DMS153 (cell line): ENCODE data around the gene LHFPL5.

Experiments used
- DNase-seq: peaks from one replicate; lab custom pipeline; 2025; lab: John Stamatoyannopoulos, UW

Gene LHFPL5

DNA sequence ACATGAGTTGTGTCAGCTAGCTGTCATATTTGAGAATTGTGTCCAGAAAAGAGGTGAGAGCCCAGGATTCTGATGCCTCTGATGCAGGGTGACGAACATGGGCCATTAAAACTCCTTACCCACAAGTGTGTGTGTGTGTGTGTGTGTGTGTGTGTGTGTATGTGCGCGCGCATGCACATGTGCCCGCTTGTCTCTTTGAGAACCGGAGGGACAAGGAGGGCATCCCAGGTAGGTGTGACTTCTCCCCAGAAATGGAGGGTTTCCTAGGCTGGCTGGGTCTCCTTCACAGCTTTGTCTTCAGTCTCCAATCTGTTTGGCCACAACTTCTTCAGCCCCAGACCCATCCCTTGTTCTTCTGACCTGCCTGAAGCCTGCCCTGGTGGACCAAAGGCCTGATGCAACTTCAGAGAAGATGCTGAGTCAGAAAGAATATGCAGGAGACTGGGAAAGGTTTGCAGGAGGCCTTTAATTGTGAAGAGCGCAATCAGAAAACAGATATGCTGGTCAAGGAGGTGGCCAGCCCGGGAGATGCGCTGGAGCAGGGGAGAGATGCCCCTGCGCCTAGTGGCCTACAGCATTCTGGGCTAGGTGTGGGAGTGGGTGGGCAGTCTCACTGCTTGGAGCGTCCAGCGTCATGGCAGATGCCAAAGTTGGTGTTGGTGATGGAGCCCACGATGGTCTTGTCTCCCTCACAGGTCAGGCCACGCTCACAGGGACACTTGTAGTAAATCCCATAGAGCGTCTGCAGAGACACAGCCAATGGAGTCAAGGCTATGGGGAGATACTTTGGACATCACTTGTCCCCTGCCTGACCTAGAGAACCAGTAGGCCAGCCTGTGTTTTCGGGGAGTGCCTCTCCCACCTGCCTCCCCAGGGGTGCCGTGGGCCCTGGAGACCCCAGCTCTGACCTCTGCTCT lies 10.4 kb upstream of the LHFPL5 start:
- no peak for DNase-seq

DNA sequence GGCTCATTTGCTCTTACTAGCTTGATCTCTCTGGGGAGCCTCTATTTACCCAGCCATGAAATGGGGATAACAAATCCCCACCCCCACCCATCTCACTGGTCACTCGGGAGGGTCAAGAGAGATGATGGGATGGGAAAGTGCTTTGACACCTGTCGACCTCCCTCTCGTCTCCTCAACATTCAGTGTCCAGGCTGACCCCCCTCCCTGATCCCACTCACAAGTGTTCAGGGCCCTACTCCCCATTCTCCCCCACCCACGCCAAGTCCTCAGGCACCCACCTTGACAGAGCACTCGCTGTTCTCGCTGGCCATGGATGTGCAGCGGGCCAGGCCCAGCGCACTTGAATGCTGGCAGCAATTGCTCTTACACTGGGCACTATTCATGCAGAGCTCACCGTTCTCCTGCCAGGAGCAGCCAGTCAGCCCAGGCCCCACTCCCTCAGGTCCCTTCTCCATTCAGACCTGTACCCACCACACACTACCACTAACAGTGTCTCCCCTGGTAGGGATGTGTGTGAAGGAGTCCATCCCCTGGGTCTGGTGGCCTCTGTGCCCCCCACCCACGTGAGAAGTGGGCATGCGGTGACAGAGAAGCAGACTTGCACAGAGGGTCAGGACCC lies 9.6 kb upstream of the LHFPL5 start:
- no peak for DNase-seq

DNA sequence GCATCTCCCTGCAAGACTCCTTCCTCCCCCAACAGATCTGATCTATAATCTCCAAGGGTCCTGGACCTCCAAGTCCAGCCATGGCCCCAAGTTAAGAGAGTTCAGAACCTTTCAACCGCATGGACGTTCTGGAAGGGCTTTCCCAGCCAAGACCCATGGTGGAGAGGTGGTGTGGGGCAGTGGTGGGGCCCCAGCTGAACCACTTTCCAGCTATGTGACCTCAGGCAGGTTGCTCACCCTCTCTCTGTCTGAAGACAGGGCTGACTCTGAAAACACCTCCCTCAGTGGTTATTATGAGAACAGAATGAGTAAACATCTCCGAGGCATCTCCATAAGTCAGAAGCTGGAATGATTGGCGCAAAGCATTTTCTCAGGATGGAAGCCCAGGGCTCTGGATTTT lies 8.9 kb upstream of the LHFPL5 start:
- no peak for DNase-seq

DNA sequence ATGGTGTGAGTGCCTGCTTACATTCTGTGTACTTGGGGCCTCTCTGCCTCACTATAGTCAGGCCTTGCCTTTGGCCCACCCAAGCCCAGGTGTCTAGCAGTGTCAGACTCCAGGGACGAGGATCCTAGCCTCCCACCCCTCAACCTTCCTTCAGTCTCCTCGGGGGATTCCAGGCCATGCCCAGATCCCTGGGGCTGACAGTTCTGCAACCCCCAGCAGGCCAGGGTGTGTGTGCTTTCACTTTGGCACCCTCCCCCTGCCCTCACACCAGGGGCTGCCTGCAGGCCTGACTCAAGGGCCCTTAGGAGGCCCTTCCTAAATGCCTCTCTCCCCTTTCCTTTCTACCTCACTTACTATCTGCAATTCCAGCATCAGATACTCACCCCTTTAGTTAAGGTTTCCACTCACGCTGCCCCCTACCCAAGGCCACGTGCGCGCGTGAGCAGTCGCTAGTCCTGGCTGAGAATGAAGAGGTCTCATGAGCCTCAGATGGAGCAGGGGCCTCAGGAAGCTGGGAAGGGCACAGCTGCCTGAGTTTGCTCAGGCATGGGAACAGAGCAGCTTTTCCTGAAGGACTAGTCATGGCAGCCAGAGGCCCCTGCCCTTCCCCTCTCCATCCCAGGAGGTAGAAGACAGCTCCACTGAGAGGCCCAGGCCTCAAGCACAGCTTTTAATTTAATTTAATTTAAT lies 7.2 kb upstream of the LHFPL5 start:
- no peak for DNase-seq

DNA sequence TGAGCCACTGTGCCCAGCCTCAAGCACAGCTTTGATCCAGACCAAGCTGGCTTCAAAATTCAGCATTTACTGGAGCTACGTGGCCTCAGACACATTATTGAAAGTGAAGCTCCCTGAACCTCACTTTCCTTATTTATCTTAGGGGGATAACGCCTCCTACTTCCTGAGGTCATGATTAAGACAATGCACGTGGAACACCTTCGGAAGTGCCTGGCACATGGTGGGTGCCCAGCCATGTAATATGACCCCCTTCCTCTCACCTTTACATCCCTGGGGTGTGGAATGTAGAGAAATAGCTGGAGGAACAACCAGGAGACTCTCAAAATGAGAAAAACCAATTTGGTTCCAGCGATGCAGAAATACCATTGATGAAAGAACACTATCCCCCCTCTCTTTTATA lies 6.4 kb upstream of the LHFPL5 start:
- DNase-seq: no peak

DNA sequence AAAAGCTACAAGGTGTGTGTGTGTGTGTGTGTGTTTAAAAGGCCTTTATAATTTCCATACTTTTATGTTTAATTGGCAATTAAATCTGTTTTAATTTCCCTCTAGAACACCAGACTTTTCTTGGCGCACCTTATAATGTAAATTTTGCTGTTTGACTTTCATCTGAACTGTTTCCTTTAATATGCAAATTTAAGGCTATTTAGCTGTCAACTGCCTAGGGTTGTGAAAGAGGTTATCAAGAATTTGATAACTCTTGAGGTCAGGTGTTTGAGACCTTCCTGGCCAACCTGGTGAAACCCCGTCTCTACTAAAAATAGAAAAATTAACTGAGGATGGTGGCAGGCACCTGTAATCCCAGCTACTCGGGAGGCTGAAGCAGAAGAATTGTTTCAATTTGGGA lies 4.0 kb upstream of the LHFPL5 start:
- no peak for DNase-seq

DNA sequence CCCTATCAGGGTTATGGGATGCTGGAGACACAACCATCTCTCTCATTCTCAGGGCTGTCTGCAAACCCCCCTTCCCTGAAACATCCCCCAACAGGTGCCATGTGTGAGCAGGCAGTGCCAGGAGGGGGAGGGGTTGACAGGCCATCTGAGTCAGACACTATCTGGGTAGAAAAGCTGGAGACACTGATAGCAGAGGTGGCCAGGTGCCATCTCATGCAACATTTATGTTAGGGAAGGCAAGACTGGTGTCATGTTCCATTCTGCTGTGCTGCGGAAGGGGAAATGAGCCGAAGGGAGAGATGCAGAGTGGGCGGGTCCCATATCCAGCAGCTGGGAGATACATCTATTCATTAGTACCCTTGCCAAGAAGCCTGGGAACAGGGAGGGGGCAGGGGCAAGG lies 3.5 kb downstream of the LHFPL5 start:
- DNase-seq: peak; percentile 90

DNA sequence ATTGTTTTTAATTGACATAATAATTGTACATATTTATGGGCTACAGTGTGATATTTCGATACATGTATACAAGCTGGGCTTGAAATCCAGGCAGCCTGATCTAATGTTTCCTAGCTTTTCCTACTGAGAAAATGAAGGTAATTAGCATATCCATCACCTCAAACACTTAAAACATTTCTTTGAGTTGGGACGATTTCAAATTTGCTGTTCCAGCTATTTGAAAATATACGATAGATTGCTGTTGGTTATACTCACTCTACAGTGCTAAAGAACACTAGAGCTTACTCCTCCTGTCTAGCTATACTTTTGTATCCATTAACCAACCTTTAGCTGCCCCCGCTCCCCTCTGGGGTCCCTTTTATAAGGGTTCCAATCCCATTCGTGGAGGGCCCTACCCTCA lies 4.7 kb downstream of the LHFPL5 start:
- no peak for DNase-seq

DNA sequence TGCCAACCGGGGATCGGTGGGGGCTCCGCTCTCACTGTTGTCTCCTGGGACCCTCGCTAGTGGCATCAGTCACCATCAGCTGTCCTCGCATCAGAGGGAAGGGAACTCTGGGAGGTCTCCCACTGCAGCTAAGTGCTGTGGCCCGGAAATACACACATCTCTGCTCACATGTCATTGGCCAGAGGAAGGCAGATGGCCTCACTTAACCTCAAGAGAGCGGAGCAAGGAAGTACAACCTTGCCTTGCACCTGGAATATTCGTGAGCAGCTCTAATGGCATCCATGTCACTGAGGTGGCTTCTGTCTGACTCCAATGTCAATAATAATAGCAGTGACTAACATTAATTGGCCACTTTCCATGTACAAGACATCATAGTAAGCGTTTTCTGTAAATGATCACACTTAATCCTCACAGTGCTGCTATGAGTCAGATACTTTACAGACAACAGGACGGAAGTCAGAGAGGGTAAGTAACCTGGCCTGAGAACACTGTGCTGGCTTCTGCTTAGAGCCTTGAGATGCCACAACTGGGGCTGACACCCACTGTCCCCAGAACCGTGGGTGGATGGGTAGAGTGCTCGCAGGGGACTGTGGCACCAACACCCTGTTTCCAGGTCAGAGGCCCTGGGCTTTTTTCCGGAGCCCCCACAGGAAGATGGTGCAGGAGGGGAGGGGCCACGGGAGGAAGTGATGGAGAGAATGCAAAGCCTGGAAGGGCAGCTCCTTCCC lies 6.0 kb downstream of the LHFPL5 start:
- peak; percentile 81 for DNase-seq

DNA sequence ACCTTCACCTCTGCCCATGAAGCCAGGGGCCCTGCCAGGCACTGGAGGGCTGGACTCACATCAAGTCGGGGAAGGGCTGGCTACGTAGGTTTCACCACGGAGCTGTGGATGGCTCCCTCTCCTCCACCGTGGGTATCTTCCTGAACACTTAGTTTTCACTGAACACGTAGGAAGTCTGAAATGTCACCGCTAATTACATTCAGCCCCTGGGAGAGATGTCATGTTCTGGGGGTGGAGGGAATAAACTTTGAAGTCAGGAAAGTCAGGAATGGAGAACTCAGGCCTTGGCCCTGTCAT lies 6.5 kb downstream of the LHFPL5 start:
- DNase-seq: no peak

DNA sequence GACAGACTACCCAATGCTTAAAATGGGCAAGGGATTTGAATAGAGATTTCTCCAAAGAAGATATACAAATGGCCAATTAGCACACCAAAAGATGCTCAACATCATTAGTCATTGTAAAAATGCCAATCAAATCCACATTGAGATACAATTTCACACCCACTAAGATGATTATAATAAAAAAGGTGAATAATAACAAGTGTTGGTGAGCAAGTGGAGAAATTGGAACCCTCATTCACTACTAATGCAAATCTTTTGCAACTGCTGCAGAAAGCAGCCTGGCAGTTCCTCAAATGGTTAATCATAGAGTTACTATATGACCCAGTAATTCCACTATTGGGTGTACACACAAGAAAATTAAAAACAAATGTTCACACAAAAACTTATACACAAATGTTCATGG lies 12.4 kb downstream of the LHFPL5 start:
- no peak for DNase-seq

DNA sequence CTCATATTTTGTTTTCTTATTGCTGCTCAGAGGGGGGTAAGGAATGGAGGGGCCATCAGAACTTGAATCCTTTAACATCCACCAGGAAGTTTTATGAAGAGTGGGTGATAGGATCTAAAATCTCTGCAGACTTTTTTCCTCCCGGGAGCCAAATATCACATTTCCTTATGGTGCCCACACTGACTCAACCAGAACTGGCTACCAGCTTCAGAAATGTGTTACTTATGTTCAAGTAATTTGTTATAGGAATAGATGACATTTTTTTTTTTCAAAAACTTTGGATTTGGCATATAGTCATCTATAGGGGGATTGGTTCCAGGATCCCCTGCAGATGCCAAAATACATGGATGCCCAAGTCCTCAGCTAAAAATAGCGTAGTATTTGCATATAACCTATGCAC lies 18.4 kb downstream of the LHFPL5 start:
- no peak for DNase-seq

DNA sequence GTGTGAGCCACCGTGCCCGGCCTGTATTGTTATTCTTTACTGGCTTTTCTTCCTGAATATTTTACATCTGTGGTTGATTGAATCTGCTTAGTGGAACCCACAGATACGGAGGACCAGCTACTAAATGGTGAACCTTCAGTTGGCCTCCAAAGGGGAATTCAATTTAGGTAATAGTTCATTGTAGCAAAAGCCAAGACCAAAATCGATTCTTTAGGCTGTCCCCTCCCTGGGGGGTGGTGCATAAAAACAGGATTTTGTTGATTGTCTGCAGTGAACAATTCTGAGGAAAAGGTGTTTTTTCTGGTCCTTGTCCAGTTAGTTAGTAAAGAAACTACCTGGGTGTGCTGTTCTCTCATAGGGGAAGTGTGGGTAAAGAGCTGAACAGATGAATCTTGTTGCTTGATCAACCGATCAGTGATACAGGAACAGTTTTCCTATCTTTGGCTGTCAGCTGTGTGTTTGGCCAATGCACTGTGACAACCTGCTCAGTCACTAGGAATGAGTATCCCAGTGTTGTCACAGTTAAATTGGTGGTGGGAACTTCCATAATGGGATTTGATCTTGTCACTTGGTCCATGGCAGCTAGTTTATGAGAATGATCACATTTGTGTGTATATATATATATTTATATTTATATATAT lies 19.5 kb downstream of the LHFPL5 start:
- no peak for DNase-seq

DNA sequence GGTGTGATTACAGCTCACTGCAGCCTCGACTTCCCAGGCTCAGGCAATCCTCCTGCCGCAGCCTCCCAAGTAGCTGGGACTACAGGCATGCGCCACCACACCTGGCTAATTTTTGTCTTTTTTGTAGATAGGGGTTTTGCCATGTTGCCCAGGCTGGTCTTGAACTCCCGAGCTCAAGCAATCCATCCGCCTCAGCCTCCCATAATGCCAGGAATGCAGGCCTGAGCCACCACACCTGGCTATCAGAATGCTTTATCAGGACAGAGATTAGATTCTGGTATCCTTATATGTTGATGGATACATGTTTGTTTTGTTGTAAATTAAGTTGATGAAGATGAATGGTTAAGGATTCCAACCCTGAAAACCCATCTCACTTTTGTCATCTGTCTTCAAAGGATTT lies 24.2 kb downstream of the LHFPL5 start:
- no peak for DNase-seq

DNA sequence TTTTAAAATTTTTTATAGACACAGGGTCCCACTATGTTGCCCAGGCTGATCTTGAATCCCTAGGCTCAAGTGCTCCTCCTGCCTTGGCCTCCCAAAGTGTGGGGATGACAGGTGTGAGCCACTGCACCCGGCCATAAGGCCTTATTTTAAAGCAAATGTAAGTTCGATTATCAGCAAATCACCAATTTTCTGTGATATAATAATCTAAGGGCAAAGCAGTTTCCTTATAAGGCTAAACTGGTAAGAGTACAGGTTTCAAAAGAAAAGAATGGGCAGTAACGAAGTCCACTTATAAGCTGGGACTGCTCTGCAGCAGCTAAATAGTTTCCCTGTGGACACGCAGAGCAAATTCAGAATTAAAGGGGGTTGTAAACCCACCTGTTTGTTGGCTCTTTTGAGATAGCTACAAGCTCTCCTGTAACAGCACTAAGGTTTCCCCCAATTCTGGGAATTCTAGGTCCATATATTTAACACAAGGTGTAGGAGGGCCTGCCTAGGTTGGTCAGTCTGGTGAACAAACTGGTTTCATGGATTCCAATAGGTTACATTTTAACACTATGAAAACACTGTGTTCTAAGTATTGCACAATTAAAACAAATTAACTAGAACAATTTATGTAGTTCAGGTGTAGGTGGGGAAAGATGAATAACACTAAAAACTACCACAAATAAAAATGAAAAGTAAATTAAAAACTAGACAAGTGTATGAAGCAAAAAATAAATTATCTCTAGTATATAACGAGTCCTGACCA lies 26.3 kb downstream of the LHFPL5 start:
- DNase-seq: no peak

DNA sequence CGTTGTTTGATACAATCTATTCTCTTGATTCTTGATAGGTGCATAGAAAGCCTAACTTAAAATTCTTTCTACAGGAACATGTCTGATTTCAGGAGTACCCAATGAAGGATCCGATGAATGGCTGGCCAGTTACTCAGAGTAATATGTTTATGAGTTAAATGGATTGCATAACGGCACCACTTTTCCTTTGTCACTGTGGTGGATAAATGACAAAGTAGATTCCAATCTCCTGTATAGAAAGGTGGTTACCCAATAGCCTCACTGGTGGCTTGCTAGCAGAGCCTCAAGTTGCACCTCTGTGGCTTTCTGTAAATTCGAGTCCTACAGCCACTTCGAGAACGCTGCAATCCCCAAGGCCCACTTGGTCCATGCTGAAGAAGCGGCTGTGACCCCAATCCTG lies 28.4 kb downstream of the LHFPL5 start:
- DNase-seq: no peak

DNA sequence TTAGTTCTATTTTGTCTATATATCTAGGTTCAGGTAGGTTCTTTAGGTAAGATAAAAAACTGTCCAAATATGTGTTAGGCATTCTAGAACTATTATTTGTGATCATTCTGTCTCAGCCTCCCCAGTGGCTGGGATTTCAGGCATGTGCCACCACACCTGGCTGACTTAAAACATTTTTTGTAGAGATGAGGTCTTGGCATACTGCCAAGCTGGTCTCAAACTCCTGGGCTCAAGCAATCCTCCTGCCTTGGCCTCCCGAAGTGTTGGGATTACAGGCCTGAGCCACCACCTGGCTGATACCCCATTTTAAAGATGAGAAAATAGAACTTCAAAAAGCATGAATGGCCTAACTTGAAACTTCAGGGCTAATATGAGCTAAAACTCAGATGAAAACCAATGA lies 33.9 kb downstream of the LHFPL5 start:
- no peak for DNase-seq

DNA sequence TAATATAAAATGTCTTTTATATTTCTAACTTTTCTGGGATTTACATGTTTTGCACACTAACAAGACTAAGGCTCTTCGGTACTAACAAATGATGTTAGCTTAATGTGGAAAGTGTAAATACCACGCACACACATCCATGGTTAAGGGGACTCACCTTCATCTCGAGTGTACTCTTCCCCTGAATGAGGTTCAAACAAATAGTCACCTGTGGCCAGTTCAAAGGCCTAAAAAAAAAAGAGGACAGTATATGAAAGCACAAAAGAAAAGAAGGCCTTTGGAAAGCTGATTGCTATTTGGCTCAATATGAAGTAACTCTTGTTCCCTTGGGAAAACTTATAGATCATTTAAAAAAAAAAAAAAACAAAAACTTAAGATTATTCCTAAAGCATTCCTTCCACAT lies 37.2 kb downstream of the LHFPL5 start:
- no peak for DNase-seq

DNA sequence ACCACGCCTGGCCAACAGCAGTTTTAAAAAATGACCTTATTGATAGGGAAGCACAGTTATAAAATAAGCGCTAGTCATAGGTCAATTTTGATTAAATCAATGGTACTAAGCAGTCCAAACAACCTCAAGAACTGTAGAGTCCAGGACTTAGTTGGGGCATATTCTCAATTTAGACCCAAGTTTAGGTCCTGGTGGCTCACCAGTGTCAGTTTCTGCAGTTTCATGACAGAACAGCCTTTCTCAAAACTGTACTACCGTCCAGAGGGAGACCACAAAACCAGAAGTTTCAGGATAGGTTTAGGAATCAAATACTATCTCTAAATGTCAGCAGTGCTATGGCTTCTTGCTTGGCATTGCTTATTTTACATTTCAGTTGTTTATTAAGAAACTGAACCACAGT lies 39.1 kb downstream of the LHFPL5 start:
- no peak for DNase-seq

DNA sequence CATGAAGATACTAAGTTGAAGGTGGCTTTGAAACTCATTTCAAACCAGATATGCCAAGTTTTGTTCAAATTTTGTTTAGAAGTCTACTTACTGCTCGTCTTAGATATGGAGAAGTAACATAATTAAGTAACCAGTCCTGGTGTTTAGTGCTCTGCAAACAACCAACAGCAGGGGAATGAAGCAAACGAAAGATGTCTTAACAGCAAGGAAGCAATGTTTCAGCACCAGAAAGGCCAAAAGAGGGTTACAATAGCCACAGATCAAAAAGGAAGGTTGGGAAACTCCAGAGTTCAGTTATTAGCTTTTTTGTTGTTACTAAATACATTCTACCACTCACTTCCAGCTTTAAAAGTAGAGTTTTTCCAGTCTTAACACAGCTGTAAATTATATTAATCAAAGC lies 45.1 kb downstream of the LHFPL5 start:
- no peak for DNase-seq

DNA sequence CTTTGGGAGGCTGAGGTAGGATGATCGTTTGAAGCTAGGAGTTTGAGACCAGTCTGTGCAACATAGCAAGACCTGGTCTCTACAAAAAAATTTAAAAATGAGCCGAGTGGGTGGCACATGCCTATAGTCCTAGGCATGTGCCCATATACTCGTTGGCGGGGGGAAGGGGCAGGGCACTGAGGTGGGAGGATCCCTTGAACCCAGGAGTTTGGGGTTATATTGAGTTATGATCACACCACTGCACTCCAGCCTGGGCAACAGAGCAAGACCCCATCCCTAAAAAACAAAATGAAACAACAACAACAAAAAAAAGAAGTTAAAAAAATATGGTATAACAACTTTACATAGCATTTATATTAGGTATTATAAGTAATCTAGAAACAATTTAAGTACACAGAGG lies 47.8 kb downstream of the LHFPL5 start:
- no peak for DNase-seq
